ENCODE measurements around the gene SDK2. TPM values are rescaled to one million over a fixed set of nuclear protein-coding genes. Genes with fewer than 3 reads are reported as not detected.

SDK2 gene
- total RNA-seq, 2 donors from 2014 or later, result 1.4 to 1.7 TPM

DNA sequence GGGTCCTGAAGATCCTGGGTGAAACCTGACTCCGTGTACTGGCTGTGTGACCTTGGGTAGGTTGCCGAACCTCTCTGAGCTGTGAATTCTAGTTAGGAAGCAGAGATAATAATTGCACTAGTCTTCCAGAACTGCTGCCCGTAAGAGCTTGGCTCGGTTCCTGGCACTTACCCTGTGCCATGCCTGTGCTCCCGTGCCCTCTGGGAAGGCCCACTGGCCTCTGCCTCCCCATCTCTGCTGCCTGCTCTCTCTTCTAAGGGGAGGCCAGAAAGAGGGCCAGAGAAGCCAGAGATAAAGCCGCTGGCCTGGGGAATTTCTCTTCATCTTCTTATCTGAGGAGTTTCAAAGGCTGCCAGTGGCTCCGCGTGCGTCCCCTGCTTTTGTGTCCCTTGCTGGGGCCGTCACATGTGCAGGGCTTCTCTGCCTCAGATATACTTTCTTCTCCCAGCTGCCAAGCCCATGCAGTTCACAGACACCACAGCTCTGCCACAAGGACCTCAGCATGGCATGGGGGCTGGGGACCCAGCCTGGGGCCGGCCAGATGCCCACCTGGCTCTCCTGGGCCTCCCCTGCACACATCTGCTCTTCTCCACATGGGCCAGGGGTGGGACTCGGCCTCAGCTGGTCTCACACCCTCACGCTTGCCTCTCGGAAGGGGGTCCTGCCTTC lies 145.2 kb downstream of the SDK2 start:
- intact Hi-C loops (cut with DNase I), result no loop called here
- DNase-seq (ENCODE audit: low spot score), result no peak

DNA sequence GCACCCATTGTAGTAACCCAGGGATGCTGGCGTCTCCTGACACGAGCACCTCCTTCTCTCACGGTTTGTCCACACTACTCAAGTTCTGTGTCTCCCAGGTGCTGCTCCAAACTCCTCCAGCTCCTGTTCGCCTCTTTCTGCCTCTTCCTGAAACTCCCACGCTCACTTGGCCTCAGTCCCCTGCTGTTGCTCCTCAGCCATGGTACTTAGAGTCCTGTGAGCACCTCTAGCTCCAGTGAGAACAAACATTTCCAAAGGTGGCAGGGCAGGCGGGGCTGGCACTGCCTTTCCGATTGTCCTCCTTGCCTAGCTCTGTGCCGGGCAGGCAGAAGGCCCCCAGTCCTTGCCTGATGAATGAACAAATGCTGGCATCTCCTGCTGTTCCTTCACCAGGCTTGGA lies 146.1 kb downstream of the SDK2 start:
- DNase-seq (ENCODE audit: low spot score), result no peak
- intact Hi-C loops (cut with DNase I), result no loop called here

- intact Hi-C loops (cut with DNase I), result no loop called here
- no peak for DNase-seq (ENCODE audit: low spot score)
These were observed 146.5 kb downstream of the SDK2 start for GRCh38 chr17:73497721-73498120.

GRCh38 chr17:73496232-73496631 lies 148.0 kb downstream of the SDK2 start:
- no peak for DNase-seq (ENCODE audit: low spot score)
- intact Hi-C loops (cut with DNase I), result no loop called here

GRCh38 chr17:73495641-73496040 lies 148.6 kb downstream of the SDK2 start:
- intact Hi-C loops (cut with DNase I), result no loop called here
- DNase-seq (ENCODE audit: low spot score), result no peak

GRCh38 chr17:73494950-73495349 lies 149.3 kb downstream of the SDK2 start:
- DNase-seq (ENCODE audit: low spot score), result no peak
- intact Hi-C loops (cut with DNase I), result no loop called here

DNA sequence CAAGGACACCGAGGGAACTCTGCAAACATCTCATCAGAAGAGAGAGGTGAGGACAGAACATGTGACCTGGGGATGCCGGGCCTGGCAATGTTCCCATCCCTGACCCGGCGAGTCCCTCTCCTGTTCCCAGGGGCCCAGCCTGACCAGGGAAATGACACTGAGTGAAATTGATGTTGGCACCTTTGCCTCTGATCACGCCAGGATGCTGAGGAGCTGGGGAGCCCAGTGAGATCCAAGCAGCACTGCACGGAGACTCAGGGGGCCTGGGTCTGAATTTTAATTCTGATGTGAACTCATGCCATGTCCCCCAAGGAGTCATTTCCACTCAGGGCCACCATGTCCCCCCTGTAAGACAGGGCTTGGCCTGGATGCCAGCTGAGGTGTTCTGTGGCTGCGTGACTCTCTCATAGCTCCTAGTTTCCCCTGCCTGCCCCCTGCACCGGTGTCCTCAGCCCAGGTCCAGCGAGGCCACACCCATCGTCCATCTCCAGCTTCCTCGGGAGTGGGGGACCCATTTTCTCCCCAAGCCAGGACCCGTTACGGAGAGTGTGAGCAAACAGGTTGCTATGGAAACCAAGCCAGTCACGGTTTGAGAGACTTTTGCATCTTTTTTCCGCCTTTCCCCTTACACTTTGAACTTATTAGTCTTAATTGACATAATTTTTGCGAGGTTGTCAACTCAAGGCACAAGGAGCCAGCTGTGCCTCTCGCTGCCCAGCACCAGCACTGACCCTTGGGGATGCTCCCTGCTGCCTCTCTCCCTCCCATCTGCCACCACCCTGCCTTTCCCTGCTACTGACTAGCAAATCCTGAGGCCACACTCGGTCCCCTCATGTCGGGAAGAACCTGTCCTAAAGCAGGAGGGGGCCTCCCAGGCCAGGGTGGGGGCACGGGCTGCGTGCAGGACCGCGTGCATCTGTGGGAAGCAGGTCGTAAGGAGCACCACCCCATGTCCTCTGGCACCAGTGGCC lies 150.0 kb downstream of the SDK2 start:
- DNase-seq (ENCODE audit: low spot score), result no peak
- intact Hi-C loops (cut with DNase I), result no loop called here

DNA sequence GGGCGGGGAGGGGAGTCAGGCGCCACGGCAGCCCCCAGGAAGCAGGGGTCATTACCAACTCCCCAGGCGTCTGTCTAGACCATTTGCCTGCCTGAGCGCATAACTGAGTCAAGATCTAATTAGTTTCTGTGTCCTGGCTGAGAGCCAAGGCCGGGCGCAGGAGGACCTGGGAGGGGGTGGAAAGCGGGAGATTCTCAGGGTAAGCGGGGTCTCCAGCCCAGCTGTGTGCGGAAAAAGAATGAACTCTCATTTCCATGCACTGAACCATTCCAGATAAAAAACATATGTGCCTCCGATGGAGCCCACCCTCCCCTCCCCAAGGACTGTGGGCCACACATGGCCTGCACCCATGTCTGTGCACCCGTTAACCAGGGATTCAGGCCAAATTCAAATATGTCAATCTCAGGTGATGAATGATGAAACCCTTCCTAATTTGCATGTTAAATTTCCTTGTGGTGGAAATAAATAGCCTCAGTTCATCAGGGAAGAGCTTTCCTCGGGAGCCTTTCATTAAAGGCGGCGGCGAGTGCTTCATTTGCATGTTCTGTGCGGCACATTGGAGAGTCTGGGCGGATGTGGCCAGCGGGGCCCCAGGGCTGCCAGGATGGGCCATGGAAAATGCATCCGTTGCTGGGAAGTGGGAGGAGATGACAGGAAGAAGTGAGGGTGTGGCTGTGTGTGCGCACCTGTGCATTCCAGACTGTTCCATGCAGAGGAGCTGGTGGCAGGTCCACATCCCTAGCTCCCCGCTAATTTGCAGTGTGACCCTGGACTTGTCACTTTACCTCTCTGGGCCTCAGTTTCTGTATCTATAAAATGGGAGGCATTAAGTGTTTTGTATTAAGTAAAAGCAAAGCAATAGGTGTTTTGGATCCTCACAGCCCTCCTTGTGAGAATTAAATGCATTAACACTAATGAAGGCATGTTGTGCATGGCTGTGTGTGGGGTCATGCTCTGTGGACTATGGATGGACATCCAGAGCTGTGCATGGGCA lies 151.1 kb downstream of the SDK2 start:
- intact Hi-C loops (cut with DNase I), result no loop called here
- DNase-seq (ENCODE audit: low spot score), result no peak

DNA sequence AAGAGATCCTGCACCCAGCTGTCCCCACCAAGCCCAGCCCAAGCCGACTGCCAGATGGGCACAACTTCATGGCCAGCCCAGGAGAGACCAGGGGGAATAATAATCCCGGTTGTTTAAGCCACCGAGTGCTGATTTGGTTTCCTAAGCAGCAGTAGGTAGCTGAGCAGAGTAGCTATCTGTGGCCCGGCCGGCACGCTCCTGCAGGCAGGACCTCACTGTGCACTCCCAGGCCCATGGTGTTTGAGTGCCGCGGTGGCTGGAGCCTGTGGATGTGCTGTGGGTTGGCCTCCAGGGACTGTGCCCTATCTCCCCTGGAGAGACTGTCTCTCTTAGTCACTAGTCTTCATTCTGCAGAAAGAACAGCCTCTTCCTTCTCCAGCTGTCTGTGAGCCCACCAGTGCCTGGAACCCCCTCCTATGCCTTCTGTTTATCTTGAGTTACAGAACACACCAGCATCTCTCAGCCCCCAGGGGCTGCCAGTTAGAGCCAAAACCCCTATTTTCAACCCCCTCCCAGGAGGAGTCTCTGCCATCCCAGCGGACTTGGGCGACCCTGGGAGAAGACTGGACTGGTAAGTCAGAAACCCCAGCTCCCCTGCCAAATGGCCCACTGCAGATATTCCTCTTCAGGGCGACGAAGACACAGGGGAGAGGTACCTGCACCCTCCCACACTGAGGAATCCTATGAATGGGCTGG lies 152.0 kb downstream of the SDK2 start:
- DNase-seq (ENCODE audit: low spot score), result no peak
- intact Hi-C loops (cut with DNase I), result no loop called here

DNA sequence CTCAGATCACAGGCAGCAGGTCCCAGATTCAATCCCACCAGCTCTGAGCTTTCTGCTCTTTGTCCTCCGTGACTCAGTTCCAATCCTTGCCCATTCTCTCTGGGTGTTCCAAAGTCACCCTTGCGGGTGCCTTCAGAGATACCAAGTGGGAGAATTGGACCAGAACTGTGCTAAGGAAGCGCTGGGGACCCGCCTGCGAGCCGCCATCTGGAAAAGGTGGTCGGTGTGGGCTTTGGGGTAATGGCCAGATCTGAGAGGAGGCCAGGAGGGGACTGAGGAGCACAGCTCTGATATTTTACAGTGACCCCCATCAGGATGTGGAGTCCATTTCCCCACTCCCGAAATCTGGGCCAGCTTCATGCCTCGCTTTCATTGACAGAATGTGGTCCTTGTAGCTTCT lies 152.6 kb downstream of the SDK2 start:
- intact Hi-C loops (cut with DNase I), result no loop called here
- no peak for DNase-seq (ENCODE audit: low spot score)

DNA sequence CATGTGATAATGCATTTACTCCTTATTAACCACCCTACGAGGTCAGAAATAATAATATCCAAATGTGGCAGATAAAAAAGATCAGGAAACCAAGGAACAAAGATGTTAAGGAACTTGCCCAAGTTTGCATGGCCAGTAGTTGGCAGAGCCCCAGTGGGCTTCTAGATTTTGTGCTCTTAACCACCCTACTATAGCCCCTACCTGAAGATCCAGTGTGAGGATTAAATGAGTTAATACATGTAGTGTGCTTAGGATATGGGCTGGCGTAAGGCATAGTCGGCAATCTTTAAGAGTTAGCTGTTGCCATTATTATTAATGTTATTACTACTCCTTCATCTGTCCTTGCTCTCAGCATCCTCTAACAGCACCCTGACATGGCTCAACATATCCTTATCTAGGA lies 153.4 kb downstream of the SDK2 start:
- DNase-seq (ENCODE audit: low spot score), result no peak
- intact Hi-C loops (cut with DNase I), result no loop called here

DNA sequence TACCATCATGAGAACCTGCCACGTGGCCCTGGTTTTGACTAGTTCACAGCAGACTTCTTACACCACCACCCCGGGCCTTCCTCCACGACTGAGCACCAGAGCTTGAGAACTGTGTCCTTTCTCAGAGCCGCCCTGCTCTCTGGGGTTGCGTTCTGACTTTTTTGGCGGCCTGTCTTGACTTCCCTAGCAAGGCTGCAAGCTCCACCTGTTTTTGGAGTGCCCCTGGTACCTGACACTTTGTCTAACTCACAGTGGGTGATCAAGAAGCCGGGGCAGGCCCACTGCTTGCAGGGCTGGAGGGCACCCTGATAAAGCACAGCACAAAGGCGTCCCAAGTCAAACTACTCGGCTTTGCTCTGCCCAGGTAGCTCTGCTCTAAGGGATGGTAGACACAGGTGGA lies 154.3 kb downstream of the SDK2 start:
- intact Hi-C loops (cut with DNase I), result no loop called here
- no peak for DNase-seq (ENCODE audit: low spot score)

DNA sequence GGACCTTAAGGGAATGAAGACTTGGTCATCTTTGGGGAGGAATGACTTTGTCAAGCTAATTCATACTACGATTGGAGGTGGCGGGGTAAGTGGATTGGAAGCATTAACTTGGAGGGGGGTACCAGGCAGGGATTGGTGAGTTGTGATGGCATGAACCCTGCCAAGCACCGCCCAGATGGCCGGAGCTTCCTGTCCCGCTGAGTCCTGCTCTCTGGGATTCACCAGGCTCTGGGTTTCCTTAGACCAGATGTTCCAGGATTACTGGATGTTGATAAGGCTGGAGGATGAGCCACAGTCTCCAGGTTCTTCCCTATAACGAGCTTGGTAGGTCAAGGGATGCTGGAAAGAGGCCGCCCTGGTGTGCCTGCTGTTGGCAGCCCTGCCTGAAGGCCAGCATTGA lies 154.9 kb downstream of the SDK2 start:
- intact Hi-C loops (cut with DNase I), result no loop called here
- DNase-seq (ENCODE audit: low spot score), result no peak

DNA sequence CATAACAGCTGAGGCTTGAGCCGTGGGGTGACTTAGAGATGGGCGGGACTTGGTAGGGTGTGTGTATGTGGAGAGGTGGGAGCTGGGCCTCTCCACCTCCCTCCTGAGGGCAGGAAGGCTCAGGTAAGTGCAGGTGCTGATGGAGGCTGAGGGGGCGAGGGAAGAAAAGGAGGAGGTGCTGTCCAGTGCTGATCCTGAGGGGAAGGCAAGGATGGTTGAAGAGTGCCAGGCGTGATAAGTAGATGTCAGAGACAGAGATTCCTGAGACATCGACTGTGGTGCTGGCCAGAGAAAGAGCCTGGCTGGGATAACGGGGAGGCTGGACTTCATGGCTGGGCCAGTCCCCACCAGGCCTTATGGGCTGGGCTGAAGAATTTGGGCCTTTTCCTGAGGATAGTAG lies 159.1 kb downstream of the SDK2 start:
- intact Hi-C loops (cut with DNase I), result no loop called here
- no peak for DNase-seq (ENCODE audit: low spot score)

- DNase-seq (ENCODE audit: low spot score), result peak; percentile 28
- intact Hi-C loops (cut with DNase I), result no loop called here
These were observed 161.4 kb downstream of the SDK2 start for GRCh38 chr17:73482894-73483293.

- intact Hi-C loops (cut with DNase I), result no loop called here
- DNase-seq (ENCODE audit: low spot score), result peak; percentile 61
These were observed 162.0 kb downstream of the SDK2 start for GRCh38 chr17:73482251-73482716.

GRCh38 chr17:73481676-73482075 lies 162.6 kb downstream of the SDK2 start:
- intact Hi-C loops (cut with DNase I), result no loop called here
- DNase-seq (ENCODE audit: low spot score), result peak; percentile 30

- intact Hi-C loops (cut with DNase I), result no loop called here
- no peak for DNase-seq (ENCODE audit: low spot score)
These were observed 163.5 kb downstream of the SDK2 start for GRCh38 chr17:73480740-73481139.

All from posterior vena cava (tissue), 2 donors.